DMS114 treated with DMSO at 0.1 percent for 48 hours (cell line): Measurements from ENCODE around the gene ADGRD2.

Source experiments
- DNase-seq: peaks from one replicate; lab custom pipeline; 2025; ENCODE audit not compliant: unreplicated experiment; lab: John Stamatoyannopoulos, UW

The ADGRD2 gene

GRCh38 chr9:124477648-124478285, 27.5 kb downstream of the ADGRD2 start:
- no peak for DNase-seq

- DNase-seq: no peak
These were observed 28.1 kb downstream of the ADGRD2 start for GRCh38 chr9:124478354-124478753.

DNA sequence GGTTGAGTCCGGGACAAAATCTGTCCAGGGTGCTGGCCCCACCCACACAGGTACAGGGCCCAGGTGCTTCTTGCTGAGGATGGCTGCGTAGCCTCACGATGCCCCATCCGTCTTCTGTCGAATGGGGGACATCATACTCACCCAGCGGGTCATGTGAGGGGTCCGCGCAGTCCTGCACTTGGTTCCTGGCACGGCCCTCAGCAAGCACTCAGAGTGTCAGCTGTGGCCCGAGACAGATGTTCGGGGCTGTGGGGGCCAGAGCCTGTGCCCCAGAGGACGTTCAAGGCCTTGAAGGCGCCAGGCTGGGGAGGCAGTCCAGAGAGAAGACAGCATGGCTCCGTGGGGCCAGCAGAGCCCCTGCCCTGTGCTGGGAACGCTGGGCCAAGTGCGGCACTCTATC, 29.1 kb downstream of the ADGRD2 start:
- DNase-seq: no peak

DNA sequence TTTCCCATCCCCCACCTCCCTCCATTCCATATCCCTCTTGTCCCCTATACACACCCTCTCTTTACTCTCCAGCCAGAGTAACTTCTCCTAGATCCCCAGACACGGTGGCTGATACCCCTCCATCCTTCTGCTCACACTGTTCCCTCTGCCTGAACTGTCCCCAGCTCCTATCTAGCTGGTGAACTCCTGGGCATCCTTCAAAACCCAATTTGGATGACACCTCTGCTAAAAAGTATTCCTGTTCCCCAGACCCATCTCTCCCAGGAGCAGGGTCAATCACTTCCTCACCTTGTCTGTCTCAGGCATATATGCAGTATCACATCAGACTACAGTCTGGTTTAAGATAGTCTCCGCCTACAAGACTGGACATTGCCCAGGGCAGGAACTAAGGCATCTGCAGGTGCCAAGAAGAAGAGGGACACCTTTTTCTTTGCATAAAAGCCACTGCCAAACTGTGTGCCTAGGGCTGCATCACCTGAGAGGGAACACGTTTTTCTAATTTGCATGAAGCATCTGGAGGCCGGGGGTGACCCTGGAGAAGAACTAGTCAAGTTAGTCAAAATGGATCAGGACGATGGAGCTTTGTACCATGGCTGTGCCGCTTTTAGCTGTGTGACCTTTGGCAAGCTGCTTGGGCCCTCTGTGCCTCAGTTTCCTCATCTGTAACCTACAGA, 29.8 kb downstream of the ADGRD2 start:
- no peak for DNase-seq

DNA sequence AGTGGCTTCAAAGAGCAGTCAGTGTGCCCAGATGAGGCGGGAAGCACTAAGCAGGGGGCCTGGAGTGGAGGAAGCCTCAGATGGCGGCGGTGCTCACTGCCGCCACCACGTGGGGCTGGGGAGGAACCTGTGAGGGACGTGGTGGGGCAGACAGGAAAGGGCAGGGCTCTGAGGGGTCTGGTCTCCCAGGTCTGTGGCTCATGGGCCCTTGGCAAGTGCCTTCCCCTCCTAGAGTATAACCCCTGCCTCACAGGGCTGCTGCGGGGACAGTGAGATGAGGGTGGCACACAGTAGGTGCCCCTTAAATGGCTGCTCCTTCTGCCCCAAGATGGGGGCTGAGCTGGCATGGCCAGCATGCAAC, 30.4 kb downstream of the ADGRD2 start:
- DNase-seq: peak; percentile 4

DNA sequence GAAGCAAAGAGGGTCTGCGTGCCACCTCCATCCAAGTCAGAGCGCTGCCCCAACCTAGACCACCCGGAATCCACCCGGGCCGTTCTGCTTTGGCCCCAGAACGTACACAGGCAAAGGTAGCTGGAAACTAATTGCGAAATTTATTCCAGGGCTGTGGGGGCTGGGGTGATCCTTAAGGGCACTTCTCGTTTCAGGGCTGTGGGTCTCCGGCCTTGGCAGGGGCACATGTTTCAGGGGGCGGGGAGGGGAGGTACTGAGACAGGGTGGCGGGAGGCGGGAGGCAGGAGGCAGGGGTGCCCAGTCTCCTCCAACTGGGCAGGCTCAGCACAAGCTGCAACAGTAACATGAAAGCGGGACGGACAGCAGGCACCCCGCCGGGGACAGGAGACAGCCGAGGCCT, 30.9 kb downstream of the ADGRD2 start:
- no peak for DNase-seq

GRCh38 chr9:124482431-124483031, 32.3 kb downstream of the ADGRD2 start:
- DNase-seq: no peak

- DNase-seq: no peak
These were observed 33.2 kb downstream of the ADGRD2 start for GRCh38 chr9:124483481-124483880.

DNA sequence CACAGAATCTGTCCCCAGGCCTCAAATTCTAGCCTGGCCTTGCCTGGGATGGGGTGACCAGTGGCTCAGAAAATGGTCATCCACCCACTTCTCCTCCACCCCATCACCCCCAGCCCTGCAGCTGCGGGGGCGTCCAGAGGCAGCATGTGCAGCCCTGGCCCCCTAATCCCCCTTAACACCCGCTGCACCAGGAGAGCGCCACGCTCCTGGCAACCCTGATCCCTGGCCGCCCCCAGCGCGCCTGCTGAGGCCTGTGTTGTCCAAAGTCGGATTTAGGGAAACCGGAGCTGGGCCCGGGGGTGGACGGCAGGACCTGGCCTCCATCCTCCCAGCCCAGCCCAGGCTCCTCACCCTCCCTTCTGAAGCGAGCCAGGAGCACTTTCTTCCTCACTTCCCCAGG, 35.0 kb downstream of the ADGRD2 start:
- DNase-seq: no peak

DNA sequence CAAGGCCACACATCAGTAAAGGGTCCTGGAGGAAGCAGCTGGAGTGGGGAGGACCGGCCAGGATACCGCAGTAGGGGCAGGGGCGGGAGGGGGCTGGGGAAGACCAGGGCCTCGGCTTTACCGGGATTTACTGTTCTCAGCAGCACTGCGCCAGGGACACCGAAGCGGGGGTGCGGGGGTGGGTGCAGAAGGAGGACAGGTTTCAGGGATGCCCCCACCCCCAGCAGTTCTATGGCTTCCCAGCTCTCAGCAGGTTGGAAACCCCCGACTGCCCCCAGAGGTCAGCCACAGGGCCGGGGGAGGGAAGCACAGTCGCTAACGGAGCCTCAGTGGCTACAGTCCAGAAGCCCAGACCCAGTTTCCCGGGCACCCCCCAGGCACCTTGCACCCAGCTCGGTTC, 35.7 kb downstream of the ADGRD2 start:
- DNase-seq: no peak

DNA sequence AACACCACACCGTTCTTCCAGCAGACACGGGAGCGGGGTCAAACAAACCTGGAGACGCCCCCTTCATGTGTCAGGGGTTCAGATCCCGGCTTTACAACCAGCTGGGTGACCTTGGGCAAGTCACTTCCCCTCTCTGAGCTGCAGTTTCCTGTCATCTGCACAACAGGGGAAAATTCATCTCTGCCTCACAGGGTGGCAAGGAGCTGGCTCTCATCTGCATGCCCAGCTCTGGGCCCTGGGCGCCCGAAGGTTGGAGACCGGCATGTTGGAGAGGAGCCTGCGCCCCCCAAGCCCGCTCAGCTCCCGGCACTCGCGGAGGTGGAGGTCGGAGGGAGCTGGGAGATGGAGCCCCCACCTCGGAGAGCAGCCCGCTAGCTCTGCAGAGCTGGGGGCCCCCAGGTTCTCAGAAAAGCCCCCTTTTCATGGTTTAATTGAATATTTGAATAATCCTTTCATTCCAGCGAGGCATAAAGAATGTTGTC, 36.6 kb downstream of the ADGRD2 start:
- no peak for DNase-seq

DNA sequence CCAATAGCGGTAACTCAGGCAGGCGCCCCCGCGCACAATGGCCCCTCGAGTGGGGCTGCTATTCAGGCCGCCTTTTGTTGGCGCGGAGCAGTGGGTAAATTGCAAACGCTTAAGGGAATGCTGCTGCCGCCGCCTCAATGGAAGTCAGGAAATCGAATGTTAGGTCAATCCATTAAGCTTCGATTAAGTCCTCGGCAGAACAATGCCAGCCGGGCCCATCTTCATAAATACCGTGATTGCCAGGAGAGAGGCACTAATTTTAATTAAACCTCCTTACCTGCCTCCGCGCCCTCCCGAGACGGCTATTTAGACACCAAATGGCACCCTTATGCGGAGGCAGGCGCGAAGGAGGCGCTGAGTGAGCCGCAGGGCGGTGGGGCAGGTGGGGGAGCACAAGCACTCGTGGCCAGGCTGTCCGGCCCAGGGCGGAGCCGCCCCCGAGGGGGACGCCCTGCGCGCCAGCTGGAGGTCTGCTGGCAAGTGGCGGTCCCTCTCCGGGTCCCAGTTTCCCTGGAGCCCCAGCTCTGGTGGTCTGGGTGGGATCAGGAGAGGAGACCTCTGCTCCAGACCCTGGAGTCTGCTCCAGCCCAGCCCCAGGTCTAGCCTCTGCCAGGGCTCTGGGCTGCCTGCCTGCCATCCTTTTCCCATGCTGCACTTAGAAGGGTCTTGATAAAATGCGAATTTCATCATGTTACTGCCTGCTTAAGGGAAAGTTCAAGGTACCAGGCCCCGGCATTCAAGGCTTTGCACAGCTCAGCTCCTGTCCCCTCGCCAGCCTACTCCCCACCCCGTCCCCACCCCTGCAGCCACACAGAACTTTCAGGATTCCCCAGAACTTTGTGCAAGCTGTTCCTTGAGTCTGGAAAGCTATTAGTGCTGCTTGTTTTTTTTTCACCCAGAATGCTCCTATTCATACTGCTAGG, 37.3 kb downstream of the ADGRD2 start:
- no peak for DNase-seq

- no peak for DNase-seq
These were observed 38.5 kb downstream of the ADGRD2 start for GRCh38 chr9:124488641-124489210.

DNA sequence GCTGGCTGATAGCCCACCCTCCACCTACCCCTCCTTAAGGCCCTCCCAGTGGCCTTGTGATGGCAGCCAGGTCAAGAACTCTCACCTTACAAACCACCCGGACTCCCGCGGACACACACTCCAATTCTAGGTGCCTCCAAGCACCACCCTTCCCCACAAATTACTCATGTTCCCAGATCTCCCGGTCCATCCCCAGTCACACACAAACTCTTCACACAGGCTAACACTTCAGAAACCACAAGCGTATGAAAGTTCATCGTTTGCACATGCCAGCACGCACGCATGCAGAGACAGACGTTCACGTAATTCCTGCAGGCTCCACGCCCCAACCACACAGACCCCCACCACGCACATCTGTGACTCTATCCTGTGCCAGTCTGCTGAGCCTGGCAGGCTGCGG, 39.0 kb downstream of the ADGRD2 start:
- DNase-seq: no peak

DNA sequence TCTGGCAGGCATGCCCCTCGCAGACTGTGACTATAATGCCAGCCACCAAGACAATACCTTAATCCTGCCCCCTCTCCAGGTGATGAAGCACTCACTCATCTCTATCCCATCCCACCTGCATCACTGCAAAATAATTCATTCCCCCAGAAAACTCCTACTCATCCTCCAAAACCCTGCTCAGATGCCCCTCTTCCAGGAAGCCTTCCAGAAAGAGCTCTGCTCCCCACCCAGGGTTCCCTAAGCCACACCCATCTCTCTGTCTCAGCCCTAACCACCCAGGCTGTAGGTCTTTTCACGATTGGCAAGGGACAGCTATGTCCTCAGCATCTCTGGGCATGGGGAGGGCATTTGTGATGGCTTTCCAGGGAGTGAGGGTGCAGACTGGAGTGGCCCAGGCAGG, 39.8 kb downstream of the ADGRD2 start:
- DNase-seq: no peak

GRCh38 chr9:124491049-124491975, 41.1 kb downstream of the ADGRD2 start:
- no peak for DNase-seq

GRCh38 chr9:124492818-124493217, 42.6 kb downstream of the ADGRD2 start:
- DNase-seq: no peak

- no peak for DNase-seq
These were observed 43.0 kb downstream of the ADGRD2 start for GRCh38 chr9:124493218-124493617.

DNA sequence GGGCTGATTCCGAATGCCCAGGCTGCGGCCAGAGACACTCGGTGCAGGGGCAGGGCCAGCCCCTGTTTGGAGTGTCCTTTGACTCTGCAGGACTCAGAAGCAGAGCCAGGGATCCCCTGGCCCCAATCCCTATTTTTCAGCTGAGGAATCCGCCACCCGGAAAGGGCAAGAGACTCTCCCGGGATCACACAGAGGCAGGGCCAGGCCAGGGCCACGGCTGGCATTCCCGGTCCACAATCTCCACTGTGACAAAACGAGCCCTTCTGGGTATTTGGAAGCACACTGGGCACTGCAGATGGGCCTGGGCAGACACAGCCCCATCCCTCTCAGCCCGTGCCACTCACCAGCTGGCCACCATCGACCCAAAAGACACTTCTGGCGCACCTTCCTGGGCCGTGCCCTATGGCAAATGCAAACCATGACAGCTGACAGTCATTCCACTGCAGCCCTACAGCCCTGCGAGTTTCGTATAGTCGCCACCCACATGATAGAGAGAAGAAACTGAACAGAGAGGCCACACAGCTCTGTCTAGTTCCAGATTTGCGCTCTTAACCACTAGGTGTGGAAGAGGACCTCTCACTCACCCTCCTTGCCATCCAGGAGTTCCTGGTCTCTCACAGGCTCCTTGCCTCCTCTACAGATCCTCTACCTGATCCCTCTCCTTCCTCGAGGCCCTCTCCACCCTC, 43.7 kb downstream of the ADGRD2 start:
- DNase-seq: no peak
